ENCODE data around the gene TFAP2A. TPM values are rescaled to one million over a fixed set of nuclear protein-coding genes. Genes with fewer than 3 reads are reported as not detected.

The TFAP2A gene
- total and polyA plus RNA-seq, 8 donors = 0.17 to 0.97 (median 0.39) TPM

GRCh38 chr6:10415617-10416480 is 975 bp upstream of the TFAP2A start:
- H3K4me1 ChIP-seq = peaks cover 18 to 40% of the 10 kb centered on the region in 2 donors
- no peak overlapping the region for H3K4me3 ChIP-seq
- no peaks in the 10 kb centered on the region for H3K9me3 ChIP-seq
- peaks cover 95 to 100% of the 10 kb centered on the region in 2 donors for H3K27me3 ChIP-seq
- intact Hi-C loops (cut with DNase I) = no loop called here
- no peaks in the 10 kb centered on the region for H3K36me3 ChIP-seq
- DNase-seq (no peak), ATAC-seq (no peak)
- TF ChIP-seq, protein P1, sequence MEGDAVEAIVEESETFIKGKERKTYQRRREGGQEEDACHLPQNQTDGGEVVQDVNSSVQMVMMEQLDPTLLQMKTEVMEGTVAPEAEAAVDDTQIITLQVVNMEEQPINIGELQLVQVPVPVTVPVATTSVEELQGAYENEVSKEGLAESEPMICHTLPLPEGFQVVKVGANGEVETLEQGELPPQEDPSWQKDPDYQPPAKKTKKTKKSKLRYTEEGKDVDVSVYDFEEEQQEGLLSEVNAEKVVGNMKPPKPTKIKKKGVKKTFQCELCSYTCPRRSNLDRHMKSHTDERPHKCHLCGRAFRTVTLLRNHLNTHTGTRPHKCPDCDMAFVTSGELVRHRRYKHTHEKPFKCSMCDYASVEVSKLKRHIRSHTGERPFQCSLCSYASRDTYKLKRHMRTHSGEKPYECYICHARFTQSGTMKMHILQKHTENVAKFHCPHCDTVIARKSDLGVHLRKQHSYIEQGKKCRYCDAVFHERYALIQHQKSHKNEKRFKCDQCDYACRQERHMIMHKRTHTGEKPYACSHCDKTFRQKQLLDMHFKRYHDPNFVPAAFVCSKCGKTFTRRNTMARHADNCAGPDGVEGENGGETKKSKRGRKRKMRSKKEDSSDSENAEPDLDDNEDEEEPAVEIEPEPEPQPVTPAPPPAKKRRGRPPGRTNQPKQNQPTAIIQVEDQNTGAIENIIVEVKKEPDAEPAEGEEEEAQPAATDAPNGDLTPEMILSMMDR (IDR thresholded peaks at IDR 0.05) = no peak
- no peak overlapping the region for H3K27ac ChIP-seq

DNA sequence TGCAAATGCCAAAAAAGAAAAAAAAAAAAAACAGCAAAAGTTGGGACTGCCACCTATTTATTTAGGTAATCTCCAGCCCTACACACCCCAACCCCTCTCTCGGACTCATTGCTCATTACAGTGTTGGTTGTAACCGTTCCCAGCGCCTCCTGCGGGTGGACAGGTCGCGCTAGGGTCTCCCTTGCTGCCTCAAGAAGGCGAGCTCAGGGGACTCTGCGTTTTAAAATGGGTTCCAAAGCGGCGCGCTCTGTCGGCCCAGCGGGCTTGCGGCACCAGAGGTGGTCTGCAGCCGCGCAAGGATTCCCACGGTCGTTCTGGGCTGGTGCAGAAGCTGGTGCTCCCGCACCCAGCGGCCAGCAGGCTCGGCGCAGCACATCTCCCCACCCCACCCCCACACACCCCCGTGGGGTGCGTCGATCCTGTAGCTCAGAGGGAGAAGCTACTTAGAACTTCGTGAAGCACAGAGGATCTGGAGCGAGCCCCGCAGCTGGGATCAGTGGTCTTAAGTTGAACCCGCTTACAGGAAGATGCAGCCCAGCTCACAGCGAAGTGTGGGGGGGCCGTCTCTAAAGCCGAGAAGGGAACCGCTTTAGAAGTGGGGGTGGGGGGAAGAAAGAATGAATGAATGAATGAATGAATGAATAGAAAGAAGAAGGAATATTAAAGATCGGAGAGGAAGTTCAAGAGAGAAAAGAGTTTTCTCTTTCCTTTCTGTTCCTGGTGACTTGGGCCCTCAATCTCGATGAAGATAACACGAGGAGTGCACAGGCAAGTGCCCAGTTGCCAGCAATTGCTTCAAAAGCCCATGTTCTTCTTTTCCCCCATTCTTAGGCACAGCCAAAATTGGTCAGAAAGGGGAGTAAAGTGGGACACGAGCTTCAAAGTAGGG is 780 bp downstream of the TFAP2A start:
- Histone ChIP-seq H3K9me3 (no peaks in the 10 kb centered on the region), H3K36me3 (no peaks in the 10 kb centered on the region), H3K4me1 (peaks cover 18 to 40% of the 10 kb centered on the region in 2 donors), H3K4me3 (no peak overlapping the region), H3K27me3 (peaks cover 95 to 100% of the 10 kb centered on the region in 2 donors), H3K27ac (no peak overlapping the region)
- intact Hi-C loops (cut with DNase I) = no loop called here
- DNase-seq = no peak
- ATAC-seq = no peak
- TF ChIP-seq, protein P1 (IDR thresholded peaks at IDR 0.05) = no peak

- ATAC-seq = no peak
- peaks cover 95 to 100% of the 10 kb centered on the region in 2 donors for H3K27me3 ChIP-seq
- intact Hi-C loops (cut with DNase I) = no loop called here
Observed at GRCh38 chr6:10413262-10413849, 1.5 kb downstream of the TFAP2A start.

DNA sequence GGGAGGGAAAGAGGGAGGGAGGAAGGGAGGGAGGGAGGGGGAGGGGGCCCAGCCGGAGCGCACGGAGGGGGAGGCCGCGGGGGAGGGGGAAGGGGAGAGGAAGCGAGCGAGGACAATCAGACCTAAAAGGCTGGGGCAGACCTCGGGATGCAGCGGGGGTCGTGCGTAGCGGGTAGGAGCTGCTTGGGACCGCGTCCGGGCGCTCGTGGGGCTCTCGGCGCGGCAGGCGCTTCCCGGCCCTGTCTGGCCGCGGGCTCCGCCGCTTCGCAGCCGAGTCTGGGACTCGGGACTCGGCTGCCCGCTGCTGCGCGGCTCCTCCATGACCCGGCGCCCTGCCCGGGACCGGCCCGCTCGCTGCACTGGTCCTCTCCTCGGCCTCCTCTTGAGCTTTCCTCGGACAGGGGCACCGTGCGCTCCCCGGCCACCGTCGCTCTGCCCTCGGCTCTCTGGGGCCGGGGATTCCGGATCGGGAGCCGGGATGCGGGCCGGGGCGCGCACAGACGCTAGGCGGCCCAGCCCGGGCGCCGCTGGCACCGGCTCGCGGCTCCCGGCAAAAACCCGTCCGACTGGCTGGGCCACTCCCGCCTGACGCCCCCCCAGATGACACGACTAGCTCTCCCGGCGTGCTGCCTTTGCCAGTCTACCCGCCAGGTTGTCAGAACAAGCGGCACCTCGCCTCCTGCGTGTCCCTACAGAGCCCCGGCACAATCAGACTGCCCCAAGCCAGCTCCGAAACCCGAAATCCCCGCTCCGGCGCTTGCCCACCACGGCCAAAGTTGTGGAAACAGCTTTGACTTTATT is 2.2 kb downstream of the TFAP2A start:
- no peak overlapping the region for H3K27ac ChIP-seq
- H3K36me3 ChIP-seq = no peaks in the 10 kb centered on the region
- peaks cover 18 to 40% of the 10 kb centered on the region in 2 donors for H3K4me1 ChIP-seq
- TF ChIP-seq, protein P1 (IDR thresholded peaks at IDR 0.05) = no peak
- DNase-seq (peak in 2 of 4 donors; percentile 64 to 78), ATAC-seq (peak; percentile 70)
- intact Hi-C loops (cut with DNase I) = no loop called here
- H3K9me3 ChIP-seq = no peaks in the 10 kb centered on the region
- H3K4me3 ChIP-seq = peak overlapping the region; percentile 48 to 61
- H3K27me3 ChIP-seq = peaks cover 95 to 100% of the 10 kb centered on the region in 2 donors

More at GRCh38 chr6:10413262-10413849, 1.5 kb downstream of the TFAP2A start:
- Histone ChIP-seq H3K27ac (no peak overlapping the region), H3K4me3 (peak overlapping the region; percentile 48 to 61), H3K4me1 (peaks cover 18 to 40% of the 10 kb centered on the region in 2 donors), H3K9me3 (no peaks in the 10 kb centered on the region), H3K36me3 (no peaks in the 10 kb centered on the region)
- no peak for DNase-seq
- TF ChIP-seq, protein P1 (IDR thresholded peaks at IDR 0.05) = no peak
